Tibial artery (tissue), 4 donors: Measurements from ENCODE around the gene FBN1.

Source experiments
- DNase-seq, 2 donors: peaks; one replicate each; pipeline ENCODE4 v3.0.0-alpha.2; 2019
- H3K27ac ChIP-seq, 2 donors: fragments of 200-600 bp; sonication (generic) in 1 of 2; 1 replicate in 1 of 2; 2 replicates in 1 of 2; pipeline ENCODE4 v1.5.1; 2018 to 2019; ENCODE audit warnings: mild to moderate bottlenecking in 1 of 2
- H3K27me3 ChIP-seq, 2 donors: fragments of 200-600 bp; sonication (generic) in 1 of 2; one replicate each; pipeline versions ENCODE4 v1.5.1 to v1.6.0; 2016 to 2019
- H3K36me3 ChIP-seq, 3 donors: fragments of 200-600 bp; sonication (generic) in 2 of 3; one replicate each; pipeline ENCODE4 v1.5.1; 2016 to 2019; ENCODE audit warnings: mild to moderate bottlenecking in 2 of 3
- H3K4me1 ChIP-seq, 4 donors: fragments of 200-600 bp; sonication (generic) in 2 of 4; 1 replicate in 3 of 4; 2 replicates in 1 of 4; pipeline ENCODE4 v1.5.1; 2016 to 2019
- H3K4me3 ChIP-seq, 2 donors: fragments of 200-600 bp; sonication (generic) in 1 of 2; 1 replicate in 1 of 2; 2 replicates in 1 of 2; pipeline ENCODE4 v1.5.1; 2018 to 2019; ENCODE audit warnings: mild to moderate bottlenecking in 2 of 2
- H3K9me3 ChIP-seq, 3 donors: fragments of 200-600 bp; sonication (generic) in 1 of 3; one replicate each; pipeline ENCODE4 v1.5.1; 2016 to 2019
- CTCF ChIP-seq, 2 experiments: fragments of 200-600 bp in 1 of 2; fragments of 450-650 bp in 1 of 2; IDR thresholded peaks; one replicate each; pipeline ENCODE4 v1.5.1; 2017 to 2019; ENCODE audit warnings: antibody characterized with exemption in 2 of 2, mild to moderate bottlenecking in 1 of 2, moderate library complexity in 1 of 2
- intact Hi-C: fragments of 100-400 bp; cut with DNase I; formaldehyde crosslinking; loops from one replicate; pipeline ENCODE4 v1.15.0; 2023; ENCODE audit warnings: low total_unique reads

Gene FBN1

GRCh38 chr15:48570822-48571221 lies 74.7 kb downstream of the FBN1 start:
- no peak overlapping the region for H3K27ac ChIP-seq
- TF ChIP-seq CTCF (IDR thresholded peaks at IDR 0.05): no peak
- intact Hi-C loops: no loop called here
- DNase-seq: no peak
- H3K36me3 ChIP-seq: no peaks in the 10 kb centered on the region
- H3K4me3 ChIP-seq: no peak overlapping the region
- H3K4me1 ChIP-seq: peaks cover 0 to 17% (median 12%) of the 10 kb centered on the region in 4 donors
- no peaks in the 10 kb centered on the region for H3K9me3 ChIP-seq
- H3K27me3 ChIP-seq: no peaks in the 10 kb centered on the region

DNA sequence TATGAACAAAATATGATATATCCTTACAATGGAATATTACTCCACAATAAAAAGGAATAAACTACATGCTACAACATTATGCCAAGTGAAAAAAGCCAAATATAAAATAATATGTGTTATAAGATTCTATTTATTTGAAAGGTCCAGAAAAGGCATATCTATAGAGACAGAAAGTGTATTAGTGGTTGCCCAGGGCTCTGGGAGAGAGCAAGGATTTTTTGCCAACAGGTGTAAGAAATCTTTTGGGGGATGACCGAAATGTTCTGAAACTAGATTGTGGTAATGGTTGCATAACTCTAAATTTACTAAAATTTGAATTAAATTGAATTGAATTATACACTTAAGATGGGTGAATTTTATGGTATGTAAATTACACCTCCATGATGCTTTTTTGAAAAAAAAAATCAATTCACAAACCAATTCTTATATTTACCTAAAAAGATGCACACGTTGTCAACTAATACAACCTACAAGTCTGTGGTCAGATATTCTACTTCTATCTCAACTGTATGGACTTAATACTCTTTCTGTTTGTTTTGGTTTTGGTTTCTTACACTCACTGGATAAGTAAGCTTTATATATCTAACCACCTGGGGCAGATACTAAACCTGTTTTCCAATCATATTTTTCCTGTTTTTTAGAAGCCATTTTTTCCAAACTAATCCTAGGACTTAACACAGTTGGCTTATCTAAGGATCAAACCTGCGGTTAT lies 75.8 kb downstream of the FBN1 start:
- Histone ChIP-seq H3K9me3 (no peaks in the 10 kb centered on the region), H3K4me3 (no peak overlapping the region), H3K36me3 (no peaks in the 10 kb centered on the region), H3K27ac (no peak overlapping the region), H3K4me1 (peaks cover 0 to 22% (median 13%) of the 10 kb centered on the region in 4 donors), H3K27me3 (no peaks in the 10 kb centered on the region)
- intact Hi-C loops: no loop called here
- no peak for TF ChIP-seq CTCF (IDR thresholded peaks at IDR 0.05)
- DNase-seq: no peak

- Histone ChIP-seq H3K9me3 (no peaks in the 10 kb centered on the region), H3K27ac (peak overlapping the region in 1 of 2 donors; percentile 45), H3K4me1 (peaks cover 0 to 23% (median 13%) of the 10 kb centered on the region in 4 donors), H3K27me3 (no peaks in the 10 kb centered on the region), H3K4me3 (no peak overlapping the region), H3K36me3 (no peaks in the 10 kb centered on the region)
- TF ChIP-seq CTCF (IDR thresholded peaks at IDR 0.05): no peak
- no peak for DNase-seq
- intact Hi-C loops: no loop called here
Measured at GRCh38 chr15:48566668-48567067, 78.8 kb downstream of the FBN1 start.

DNA sequence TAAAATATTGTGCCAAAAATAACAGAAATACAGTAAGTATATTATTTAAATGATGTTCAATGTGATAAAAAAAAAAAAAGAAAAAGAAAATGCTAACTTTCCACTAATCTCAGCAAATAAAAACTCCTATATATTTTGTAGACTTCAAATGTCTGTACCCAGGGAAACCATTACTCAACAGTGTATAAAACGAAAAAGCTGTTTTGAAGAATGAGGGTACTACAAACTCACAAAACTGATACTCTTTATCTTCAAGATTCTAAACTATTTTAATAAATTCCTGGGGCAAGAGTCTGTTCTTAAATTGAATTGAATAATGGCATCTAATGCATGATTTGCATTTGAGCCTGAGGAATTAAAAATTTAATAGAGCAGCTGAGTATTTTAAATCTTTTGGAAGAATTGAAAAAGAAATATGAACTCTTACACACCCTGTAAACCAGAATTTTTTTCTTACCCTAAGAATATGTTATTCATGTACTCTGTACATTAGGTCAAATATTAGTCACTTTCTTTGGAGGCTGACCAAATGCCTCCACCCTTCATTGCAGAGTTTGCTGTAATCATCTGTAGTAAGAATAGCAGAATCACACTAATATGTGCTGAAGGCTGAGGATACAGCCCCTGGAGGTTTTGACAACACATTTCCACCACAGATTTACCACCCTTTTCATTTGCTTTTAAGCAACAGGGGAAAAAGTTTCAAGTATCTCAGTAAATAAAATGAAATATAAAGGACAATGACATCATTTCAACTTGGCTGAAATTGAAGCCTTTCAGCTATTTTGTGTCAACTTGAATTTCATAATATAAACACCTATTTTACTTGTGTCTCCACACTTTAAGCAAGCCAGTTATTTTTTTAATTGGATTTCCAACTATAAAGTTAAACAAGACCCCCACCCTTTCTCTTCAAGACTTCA lies 79.7 kb downstream of the FBN1 start:
- Histone ChIP-seq H3K36me3 (no peaks in the 10 kb centered on the region), H3K27ac (peak overlapping the region in 1 of 2 donors; percentile 45), H3K27me3 (no peaks in the 10 kb centered on the region), H3K4me3 (no peak overlapping the region), H3K9me3 (no peaks in the 10 kb centered on the region), H3K4me1 (peaks cover 0 to 32% (median 13%) of the 10 kb centered on the region in 4 donors)
- intact Hi-C loops: no loop called here
- no peak for TF ChIP-seq CTCF (IDR thresholded peaks at IDR 0.05)
- no peak for DNase-seq

GRCh38 chr15:48564690-48565089 lies 80.8 kb downstream of the FBN1 start:
- no peak overlapping the region for H3K4me3 ChIP-seq
- intact Hi-C loops: no loop called here
- no peaks in the 10 kb centered on the region for H3K27me3 ChIP-seq
- H3K9me3 ChIP-seq: no peaks in the 10 kb centered on the region
- TF ChIP-seq CTCF (IDR thresholded peaks at IDR 0.05): no peak
- H3K36me3 ChIP-seq: no peaks in the 10 kb centered on the region
- H3K27ac ChIP-seq: no peak overlapping the region
- H3K4me1 ChIP-seq: peaks cover 0 to 43% (median 20%) of the 10 kb centered on the region in 4 donors
- DNase-seq: no peak
